Daoy (cell line): ENCODE data around the gene GSDME. TPM values are rescaled to one million over a fixed set of nuclear protein-coding genes. Genes with fewer than 3 reads are reported as not detected.
A peak's percentile ranks its signal among the peaks of the same experiment; 100 is the strongest.

Experiments used
- DNase-seq: peaks from one replicate; pipeline ENCODE4 v3.0.0-alpha.2; 2015; ENCODE audit warnings: low read depth
- total RNA-seq: library from RNA; depleted of rRNA; stranded (reverse); fragments of >200 nt; shearing (Covaris generic); gene quantifications from 2 replicates; pipeline ENCODE4 v1.2.3, GENCODE V29; 2014

Gene GSDME
- total RNA-seq, 1 experiment from 2014 or later: 46.0 TPM

GRCh38 chr7:24705461-24705954 is 51.8 kb downstream of the GSDME start:
- DNase-seq: no peak

- DNase-seq: no peak
These were observed 53.0 kb downstream of the GSDME start for GRCh38 chr7:24704311-24704710.

GRCh38 chr7:24703296-24703695 is 54.0 kb downstream of the GSDME start:
- no peak for DNase-seq

- no peak for DNase-seq
These were observed 54.5 kb downstream of the GSDME start for GRCh38 chr7:24702755-24703154.

- peak; percentile 93 for DNase-seq
These were observed 55.7 kb downstream of the GSDME start for GRCh38 chr7:24701261-24702235.

GRCh38 chr7:24700521-24701260 is 56.6 kb downstream of the GSDME start:
- DNase-seq: no peak

- DNase-seq: no peak
These were observed 58.6 kb downstream of the GSDME start for GRCh38 chr7:24698531-24699266.

GRCh38 chr7:24697416-24697815 is 59.8 kb downstream of the GSDME start:
- no peak for DNase-seq

GRCh38 chr7:24692592-24692991 is 64.7 kb downstream of the GSDME start:
- no peak for DNase-seq

GRCh38 chr7:24690251-24690650 is 67.0 kb downstream of the GSDME start:
- no peak for DNase-seq

GRCh38 chr7:24685708-24686107 is 71.6 kb downstream of the GSDME start:
- no peak for DNase-seq

- no peak for DNase-seq
These were observed 86.5 kb downstream of the GSDME start for GRCh38 chr7:24670782-24671181.

GRCh38 chr7:24669971-24670591 is 87.2 kb downstream of the GSDME start:
- DNase-seq: no peak

- peak; percentile 39 for DNase-seq
These were observed 88.2 kb downstream of the GSDME start for GRCh38 chr7:24668927-24669635.

- peak; percentile 55 for DNase-seq
These were observed 91.5 kb downstream of the GSDME start for GRCh38 chr7:24665564-24666294.

GRCh38 chr7:24660546-24660945 is 96.7 kb downstream of the GSDME start:
- DNase-seq: no peak

- no peak for DNase-seq
These were observed 97.8 kb downstream of the GSDME start for GRCh38 chr7:24659505-24659904.

- no peak for DNase-seq
These were observed 99.3 kb downstream of the GSDME start for GRCh38 chr7:24657980-24658379.

GRCh38 chr7:24656608-24657007 is 100.7 kb downstream of the GSDME start:
- DNase-seq: no peak

GRCh38 chr7:24654305-24654704 is 103.0 kb downstream of the GSDME start:
- DNase-seq: no peak
